CD4-positive, alpha-beta T cell treated with Interleukin-12 subunit alpha and Interleukin-12 subunit beta, for 1 hour (primary cell): ENCODE measurements around the gene TICAM2.
A peak's percentile ranks its signal among the peaks of the same experiment; 100 is the strongest.

ENCODE experiments used
- DNase-seq: peaks from one replicate; pipeline ENCODE4 v3.0.0-alpha.2; 2020

The TICAM2 gene

DNA sequence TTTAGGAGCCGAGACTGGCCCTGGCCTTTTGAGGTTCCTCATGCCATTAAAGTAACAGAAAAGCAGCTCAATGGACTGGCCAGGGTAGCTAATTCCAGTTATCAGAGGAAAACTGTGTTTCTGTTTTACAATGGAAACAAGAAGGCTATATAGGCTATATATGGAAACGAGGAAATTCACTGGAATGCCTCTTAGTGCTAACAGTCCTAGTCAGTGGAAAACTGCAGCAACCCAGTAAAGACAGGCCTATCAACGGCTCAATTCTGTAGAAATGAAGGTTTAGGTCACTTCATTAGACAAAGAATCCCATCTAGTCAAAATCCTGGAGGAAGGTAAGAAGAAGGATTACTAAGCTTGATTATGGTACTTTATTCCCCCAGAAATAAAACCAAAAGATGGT is 3.2 kb upstream of the TICAM2 start:
- no peak for DNase-seq

DNA sequence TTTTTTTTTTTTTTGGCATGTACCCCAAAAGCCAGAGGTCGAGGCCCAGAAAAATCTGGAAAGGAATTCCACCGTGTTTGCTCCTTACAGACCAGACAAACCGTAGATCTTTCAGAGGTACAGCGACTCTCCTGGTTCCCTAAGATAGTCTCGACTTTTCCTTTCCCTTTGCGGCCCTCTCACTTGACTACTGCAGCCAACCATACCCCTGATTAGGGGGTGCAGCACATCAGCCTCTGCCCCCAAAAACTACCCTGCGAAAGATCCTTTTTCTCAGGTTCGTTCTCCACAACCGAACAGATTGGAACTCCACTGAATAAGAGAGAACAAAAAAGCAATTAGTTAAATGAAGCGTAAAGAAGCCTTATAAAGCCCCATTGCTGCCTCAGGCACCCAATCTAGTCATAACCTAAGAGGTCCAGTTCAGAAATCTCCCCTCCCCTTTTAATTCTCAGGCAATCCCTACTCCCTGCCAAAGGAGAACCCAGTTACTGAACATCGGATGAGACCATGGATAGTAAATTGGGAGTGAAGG is 379 bp upstream of the TICAM2 start:
- DNase-seq = no peak

DNA sequence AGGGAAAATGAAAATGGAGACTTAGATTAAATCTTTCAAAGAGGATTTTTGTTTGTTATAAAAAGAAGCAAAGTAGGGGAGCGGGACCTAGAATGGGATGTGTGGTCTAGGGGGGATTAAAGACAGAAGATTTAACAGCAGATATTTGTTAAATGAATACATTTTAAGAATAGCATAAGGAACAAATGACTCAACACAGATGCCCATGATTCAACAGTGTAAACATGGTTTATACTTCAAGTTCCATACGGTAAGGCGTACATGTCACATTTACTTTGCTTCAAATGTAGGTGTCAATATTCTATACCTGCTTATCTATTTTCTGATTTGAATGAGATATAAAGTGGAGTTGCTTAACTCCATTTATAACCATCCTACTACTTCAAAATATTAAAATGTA is 1.5 kb downstream of the TICAM2 start:
- no peak for DNase-seq

DNA sequence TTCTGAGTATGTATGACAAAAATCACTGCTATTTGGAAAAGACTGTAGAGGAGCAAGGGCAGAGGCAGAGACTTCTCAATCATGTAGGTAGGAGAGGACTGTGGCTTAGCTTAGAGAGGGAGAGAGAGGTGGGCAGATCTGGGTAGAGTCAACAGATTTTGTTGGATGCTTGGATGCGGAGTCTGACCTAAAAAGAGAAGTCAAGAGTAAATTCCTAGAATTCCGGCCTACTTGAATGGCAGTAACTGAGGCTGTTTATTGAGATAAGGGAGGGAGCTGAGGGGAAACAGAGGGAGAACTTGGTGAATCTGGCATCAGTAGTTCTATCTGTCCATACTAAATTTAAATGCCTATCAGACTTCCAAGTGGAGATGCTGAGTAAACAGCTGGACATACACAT is 2.4 kb downstream of the TICAM2 start:
- DNase-seq = no peak

DNA sequence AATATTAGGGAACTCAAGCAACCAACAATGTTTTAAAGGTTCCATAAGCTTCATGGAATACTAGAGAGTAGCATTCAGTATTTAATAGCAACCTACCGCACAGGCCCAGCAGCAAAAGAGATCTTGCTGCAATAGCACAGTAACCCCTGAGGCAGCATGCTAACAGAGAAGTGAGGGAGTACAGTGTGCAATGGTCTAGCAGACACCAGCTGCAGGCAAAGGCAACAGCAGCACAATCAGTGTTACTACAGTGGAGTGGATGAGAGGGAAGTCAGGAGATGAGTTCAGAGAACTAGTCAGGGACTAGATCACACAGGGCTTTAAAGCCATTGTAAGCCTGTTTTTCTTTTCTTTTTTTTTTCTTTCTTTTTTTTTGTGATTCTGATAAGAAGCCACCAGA is 2.8 kb downstream of the TICAM2 start:
- no peak for DNase-seq

DNA sequence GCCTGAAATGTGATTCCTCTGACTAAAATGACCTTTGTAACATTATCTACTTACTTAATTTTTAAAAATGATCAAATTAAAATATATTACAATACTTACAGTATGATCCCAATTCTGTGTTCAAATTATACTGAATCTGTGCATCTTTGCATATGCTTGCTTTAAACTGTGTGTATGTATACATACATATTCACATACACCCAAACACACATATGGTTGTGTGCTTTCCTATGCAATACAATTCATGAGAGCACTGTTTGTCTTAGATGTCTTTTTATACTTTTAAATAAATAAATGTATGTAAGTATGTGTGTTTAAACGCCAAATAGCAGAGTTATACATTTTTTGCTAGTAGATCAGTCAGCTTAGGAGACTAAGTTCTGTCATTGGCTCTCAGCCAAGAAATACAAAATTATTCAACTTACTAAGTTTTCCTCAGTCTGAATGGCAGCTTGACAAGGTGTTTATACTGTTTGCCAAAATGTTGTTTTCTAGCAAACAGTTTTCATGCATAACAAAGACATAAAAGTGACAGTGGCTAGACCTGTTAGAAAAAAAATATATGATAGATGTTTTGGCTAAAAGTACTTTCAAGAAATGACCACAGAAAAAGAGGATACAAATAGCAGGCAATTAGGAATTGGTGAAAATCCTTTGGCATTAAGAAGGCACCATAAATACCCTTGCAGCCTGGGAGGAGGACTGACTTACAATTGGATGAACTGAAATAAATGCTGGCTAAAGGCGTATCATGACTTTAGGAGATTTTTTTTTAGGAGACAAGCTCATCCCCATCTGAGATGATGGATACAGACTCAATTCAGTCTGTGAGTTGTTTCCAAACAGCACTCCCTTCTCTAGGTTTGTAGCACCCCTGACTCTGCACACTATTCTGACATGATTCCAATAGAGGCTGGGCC is 7.9 kb downstream of the TICAM2 start:
- no peak for DNase-seq

DNA sequence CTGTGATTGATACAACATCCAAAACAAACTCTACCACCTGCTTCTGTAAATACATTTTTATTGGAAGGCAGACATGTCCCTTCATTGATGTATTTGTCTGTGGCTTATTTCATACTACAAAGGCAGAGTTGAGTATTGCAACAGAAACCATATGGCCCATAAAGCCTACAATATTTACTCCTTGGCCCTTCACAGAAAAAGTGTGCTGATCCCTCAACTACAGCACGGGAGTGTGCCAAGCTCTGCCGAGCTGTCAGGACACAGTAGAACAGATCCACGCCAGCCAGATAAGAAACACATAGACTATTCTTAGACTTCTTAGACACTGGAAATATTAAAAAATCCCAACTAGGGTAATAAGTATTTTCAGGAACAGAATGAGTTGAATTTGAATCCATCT is 13.2 kb downstream of the TICAM2 start:
- DNase-seq = no peak

DNA sequence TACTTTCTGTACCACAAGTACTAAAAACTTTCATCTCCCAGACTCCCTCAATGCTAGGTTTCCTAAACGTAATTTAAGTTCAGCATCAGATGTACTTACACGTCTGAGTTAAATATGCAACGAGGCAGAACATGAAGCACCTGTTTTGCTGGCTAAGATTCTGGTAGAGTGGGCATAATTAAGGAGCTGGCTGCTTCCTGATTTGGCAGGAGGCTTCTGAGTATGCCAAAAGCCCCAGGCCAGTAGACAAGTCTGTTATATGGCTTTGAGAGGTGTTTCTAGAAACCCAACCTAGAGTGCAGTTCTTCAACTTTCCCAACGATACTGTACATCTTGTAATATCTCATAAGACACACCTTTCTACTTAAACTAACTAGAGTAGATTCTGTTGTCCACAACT is 13.6 kb downstream of the TICAM2 start:
- DNase-seq = no peak

DNA sequence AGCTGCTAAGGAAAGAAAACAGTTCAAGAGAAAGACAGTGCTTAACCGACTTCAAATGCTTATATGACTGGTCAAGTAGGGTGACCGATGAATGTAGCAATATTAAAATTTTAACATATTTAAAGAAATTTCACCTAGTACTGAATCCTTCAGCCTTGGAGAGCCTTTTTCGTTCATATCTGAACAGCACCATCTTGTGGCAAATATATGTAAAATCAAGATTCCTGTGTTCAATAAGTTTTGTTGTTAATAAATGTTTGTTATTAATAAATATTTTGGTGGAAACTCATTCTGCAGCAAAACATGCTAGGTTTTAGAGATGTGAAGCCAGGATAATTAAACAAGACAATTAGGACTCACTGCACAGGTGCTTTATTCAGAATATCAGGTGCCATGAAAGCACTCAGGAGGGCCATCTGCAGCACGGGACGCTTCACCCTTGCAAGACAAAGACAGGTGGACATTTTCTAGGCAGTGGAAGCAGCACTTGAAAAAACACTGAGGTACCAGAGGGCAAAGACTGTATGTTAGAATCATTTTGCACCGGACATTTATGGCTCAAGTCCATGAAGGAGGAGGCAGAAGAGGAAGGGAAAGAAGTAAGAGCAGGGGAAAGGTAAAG is 15.6 kb downstream of the TICAM2 start:
- peak; percentile 26 for DNase-seq

DNA sequence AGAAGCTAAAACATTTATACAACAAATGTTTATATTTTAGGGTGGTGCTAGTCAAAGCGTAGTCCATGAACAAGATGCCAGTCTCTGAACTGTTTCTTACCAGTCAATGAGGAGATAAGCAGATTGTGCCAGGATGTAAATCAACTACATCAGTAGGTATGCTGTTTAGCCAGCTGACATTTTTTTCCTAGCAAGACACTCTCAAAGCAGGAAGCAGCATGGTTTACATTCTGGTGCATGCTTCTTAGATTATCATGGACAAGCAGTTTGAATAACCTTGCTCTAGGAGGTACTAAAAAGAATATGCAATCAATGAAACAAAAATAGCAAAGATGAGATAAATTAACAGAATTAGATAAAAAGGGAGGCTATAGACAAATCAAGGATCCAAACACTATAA is 17.0 kb downstream of the TICAM2 start:
- no peak for DNase-seq

DNA sequence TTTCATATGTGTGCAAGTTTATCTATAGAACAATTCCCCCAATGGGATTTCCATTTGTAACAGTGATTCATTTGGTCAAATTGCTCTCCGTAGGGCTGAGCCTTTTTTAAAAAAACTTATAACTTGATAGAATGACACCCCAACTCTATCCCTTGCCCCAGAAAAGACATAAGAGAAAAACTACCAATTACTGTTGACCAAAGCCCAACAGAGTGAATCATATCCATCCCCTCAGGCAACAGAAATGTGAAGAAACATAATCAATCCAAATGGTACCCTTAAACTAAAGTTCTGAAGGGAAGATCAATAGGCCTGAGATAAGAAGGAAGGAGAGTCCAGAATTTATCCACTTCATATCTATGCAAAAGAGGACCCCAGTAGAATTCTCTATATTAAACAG is 17.8 kb downstream of the TICAM2 start:
- no peak for DNase-seq

DNA sequence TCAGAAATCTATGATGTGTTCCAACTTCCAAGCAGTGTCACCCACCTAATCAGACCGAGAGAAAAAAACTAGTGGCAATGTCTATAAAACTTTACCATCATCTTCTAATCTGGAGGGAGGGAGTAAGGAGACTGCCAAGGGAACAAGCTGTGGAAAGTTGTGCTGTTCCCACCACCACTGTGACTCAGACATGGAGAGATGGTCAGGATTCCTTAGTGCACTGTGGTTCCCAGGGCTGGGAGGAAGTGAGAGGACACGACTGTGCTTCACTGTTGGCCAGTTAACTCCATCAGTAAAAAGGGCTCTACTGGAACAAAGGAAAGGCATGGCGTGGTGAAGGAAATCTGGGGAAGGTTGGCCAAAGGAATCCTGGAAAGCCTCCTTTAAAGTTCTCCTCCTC is 18.8 kb downstream of the TICAM2 start:
- DNase-seq = no peak

DNA sequence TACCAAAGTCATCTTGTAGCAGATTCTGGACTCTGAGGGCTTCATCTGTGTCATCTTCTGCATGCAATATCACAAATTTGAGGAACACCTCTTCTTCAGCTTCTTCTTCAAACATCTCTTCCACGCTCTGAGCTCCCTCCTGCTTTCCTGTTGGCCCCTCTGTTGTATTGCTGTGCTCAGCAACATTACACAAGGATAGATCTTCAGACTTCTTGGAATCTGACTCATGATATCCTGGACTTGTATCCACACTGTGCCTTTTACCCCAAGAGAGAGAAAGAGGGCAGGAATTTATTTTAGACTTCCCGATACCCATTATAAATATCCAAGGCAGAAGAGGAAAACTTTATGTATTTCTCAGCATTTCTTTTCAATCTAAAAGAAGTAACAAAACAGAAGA is 21.3 kb downstream of the TICAM2 start:
- no peak for DNase-seq

DNA sequence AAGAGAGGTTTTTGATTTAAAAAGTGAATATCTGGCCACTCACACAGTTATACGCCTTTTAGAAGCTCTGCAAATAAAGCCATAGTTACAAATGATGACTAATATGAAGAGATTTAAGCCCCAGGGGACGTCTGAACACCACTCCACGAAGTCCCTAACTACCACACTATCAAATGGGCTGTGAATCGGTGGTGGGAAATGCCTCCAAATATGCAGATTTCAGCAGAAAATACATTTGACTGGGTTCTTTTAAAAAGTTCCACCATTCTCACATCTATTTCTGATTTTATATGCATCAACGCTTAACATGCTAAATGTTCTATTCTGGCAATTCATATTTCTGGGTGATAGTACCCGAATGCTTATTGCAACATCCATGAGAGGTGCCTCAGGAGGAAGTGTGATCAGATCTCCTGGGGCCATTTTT is 22.5 kb downstream of the TICAM2 start:
- DNase-seq = no peak

DNA sequence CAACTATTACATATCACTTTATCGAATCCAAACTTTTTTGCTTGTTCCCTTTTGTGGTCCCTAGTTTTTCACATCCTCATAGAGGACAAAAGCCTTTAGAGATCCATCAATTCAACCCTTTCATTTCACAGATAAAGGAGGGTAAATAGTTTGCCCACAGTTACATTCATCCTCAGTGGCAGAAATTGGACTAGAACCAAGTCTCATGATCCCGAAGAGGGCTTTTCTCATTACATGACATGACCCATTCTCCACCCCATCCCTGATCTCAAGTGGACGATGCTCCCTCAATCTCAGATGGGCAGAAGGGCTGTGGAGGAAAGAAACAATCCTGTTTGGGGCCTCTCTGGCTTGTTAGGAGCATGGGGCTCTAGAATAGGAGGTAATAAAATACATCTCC is 23.1 kb downstream of the TICAM2 start:
- no peak for DNase-seq

DNA sequence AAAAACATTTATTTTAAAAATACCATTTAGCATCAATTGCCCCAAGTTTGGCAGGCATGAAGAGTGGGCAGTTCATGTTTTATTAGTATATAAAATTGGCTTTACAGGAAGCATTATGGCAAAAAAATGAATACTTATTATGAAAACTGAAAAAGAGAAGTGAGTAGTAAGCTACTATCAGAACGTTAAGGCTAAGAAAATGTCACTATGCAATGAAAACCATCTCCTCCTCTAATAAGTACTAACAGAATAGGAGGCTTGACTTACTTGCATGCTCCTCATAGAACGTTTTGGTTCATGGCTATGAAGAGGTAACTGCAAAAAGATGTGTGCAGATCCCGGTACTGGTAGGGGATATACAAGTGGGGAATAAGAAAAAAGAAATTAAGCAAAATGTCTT is 23.6 kb downstream of the TICAM2 start:
- no peak for DNase-seq

DNA sequence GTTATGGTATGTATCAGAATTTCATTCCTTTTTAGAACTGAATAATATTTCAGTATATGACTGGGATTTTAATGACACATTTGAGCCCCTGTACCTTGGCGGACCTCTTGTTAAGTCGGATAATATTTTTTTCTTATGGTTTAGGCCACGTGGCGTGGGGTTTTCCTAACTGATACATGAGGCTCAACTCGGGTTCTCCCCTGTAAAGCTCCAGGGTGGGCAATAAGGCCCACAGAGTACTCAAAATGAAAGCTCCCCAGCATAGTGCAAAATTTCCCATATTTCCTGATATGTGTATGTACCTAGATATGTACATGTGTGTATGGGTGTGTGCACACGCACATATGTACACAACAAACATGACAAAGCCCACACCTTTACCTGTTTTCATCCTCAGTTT is 24.5 kb downstream of the TICAM2 start:
- DNase-seq = no peak

DNA sequence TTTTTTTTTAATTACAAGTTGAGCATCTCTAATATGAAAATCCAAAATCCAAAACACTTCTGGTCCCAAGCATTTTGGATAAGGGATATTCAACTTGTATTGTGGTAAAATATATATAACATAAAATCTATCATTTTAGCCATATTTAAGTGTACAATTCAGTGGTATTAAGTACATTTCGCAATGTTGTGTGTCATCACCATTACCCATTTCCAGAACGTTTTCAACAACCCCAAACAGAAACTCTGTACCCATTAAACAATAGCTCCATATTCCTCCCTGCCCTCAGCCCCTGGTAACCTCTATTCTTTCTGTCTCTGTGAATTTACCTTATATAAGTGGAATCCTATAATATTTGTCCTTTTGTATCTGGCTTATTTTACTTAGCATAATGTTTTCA is 24.9 kb downstream of the TICAM2 start:
- DNase-seq = no peak

DNA sequence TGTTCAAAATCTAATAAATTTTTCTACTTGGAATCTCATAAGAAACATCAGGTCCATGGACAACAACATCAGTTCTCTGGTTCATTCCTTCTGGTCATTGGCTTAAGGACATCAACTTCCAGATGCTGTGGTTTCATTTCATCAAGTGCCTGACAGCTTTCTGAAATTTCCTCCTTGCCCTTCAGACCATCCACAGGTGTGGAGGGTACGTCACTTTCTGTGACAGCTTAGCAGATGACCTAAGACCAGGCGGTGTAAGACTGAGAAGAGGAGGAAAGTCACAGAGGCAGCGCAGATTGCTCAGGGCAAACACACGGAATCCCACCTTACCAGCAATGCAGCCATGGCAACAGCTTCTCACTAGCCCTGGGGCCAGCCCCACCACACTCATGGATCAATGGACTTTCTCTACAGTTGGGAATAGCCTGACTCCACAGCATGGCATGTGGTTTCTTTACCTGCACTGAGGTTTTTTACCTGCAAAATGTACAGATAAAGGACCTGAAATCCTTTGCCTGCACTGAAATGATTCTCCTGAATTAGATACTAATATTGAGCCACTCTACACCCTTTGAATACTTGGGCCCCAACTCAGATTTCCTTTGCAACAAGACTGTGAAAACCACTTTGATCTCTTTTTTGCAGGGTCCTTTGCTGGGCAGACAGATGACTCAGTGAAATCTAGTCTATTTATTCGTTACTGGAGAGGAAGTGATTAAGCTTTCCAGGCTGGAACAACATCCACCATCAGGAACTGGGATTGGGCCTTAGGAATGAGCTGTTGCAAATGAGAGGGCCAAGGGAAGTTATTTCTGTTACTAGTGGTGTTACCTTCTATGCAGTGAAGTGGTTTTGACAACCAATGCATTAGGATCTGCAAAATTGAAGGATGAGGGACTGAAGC is 26.9 kb downstream of the TICAM2 start:
- no peak for DNase-seq

DNA sequence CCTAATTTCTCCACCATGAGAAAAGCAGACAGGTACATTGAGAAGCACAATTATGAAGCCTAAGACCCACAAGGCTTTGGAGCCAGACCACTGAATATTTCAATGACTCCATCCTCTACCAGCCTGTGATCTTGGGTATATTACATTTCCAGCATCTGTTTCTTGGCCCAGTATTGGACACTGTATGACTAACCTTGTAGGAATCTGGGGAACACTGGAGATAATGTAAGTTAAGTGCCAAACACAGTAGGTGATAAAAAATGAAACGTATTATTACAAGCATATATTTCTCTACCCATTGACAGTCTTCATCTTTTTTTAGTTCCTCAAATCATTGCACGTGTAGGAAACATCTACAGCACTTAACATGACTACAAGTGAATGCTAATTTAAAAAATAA is 29.1 kb downstream of the TICAM2 start:
- no peak for DNase-seq

DNA sequence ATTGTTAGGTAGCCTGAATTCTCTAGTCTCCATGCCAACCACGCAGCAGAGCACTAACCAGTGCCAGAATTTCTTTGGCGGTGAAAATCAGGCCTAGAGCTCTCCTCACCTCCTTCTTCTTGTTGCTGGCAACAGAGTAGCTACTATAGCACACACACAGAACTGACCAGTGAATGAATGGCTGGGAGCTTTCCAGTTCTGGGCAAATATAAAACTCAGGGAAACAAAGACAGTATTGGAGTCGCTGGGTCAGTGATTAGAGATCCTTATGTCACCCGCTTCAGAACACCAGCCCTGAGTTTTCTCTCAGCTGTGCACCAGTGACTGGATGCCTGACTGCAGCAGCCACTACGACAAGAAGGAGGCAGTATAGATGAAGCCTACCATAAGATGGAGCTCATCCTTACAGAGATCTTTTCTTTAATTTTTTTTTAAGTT is 30.8 kb downstream of the TICAM2 start:
- DNase-seq = no peak

DNA sequence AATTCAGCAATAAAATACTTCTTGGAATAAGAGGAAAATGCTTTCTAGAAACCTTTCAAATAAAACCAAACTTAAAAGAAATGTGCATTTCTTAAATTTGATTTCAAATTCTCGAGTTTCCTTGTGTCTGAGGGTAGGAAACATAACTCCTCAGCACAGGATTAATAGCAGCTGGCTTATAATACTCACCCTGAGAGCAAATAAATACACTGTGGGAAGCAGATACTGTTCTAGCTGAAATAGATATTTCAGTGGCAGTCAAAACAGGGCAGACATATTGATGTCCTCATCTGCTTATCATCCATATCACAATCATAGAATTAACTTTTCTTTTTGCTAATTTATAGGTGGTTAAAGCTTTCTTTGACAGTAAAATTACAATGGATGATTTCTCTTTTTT is 33.6 kb downstream of the TICAM2 start:
- no peak for DNase-seq

DNA sequence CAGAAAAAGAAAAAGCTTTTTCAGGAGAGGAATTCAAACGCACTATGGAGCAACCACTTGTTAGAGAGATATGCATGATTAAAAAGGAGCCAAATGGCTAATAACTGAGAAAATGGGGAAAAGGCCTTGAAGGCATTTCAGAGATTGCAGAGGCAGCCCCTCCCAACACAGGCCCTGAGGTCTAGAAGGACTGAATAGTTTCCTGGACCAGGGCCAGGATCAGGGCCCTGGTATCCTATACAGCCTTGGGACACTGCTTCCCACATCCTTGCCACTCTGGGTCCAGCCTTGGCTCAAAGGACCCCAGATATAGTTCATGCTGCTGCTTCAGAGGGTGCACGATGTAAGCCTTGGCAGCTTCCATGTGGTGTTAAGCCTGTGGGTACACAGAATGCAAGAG is 37.0 kb downstream of the TICAM2 start:
- no peak for DNase-seq
